K562 (cell line): ENCODE data around the gene ABCA1. TPM values are rescaled to one million over a fixed set of nuclear protein-coding genes. Genes with fewer than 3 reads are reported as not detected.
A peak's percentile ranks its signal among the peaks of the same experiment; 100 is the strongest.

Experiments
- ATAC-seq: fragments of 200-7000 bp; cut with Tn5 transposase; 3 replicates; pipeline ENCODE4 v1.9.1; 2020; ENCODE audit warnings: moderate library complexity
- BruUV-seq: library from RNA; stranded (reverse); fragments of 400-500 nt; replicated peaks from 2 replicates; lab custom pipeline; 2021; lab: Mats Ljungman, UMichigan
- CTCF ChIA-PET: fragments of 300-600 bp; formaldehyde crosslinking; extraction: SDS; loops from one replicate; lab custom pipeline; 2021; ENCODE audit warnings: low intra/inter-chr PET ratio; lab: Yijun Ruan, JAX
- POLR2A ChIA-PET: fragments of 300-600, 350-650 bp; sonication (Branson Sonifier 250); formaldehyde crosslinking; extraction: SDS; loops from one replicate; lab custom pipeline; 2021; ENCODE audit warnings: antibody characterized with exemption, inconsistent platforms; lab: Yijun Ruan, JAX
- DNase-seq, 4 experiments: peaks; one replicate each; pipeline versions ENCODE4 v3.0.0 to v3.0.0-alpha.2; 2011 to 2018; ENCODE audit warnings: low spot score in 3 of 4, mixed read lengths in 3 of 4; ENCODE audit errors: extremely low read depth in 1 of 4
- FAIRE-seq: peaks from 2 replicates; lab custom pipeline; 2011; peaks lifted over from hg19 to GRCh38; lab: Jason Lieb, UNC
- H2AFZ ChIP-seq: 2 replicates; pipeline ENCODE4 v1.6.0; 2011; ENCODE audit warnings: low read depth, low read length, control low read depth, inconsistent platforms
- H3K27ac ChIP-seq: fragments of 200-600 bp; 3 replicates; pipeline ENCODE4 v1.8.0; 2011; ENCODE audit warnings: low read depth, mild to moderate bottlenecking, control low read depth, inconsistent platforms, low read length, moderate library complexity, mixed read lengths; ENCODE audit errors: extremely low read depth
- H3K27me3 ChIP-seq, 2 experiments: fragments of 300-600 bp in 1 of 2; 2 replicates in 1 of 2; 3 replicates in 1 of 2; pipeline versions ENCODE4 v1.6.0 to v1.8.0; 2011; ENCODE audit warnings: inconsistent platforms in 2 of 2, low read length in 2 of 2, mild to moderate bottlenecking in 1 of 2, mixed read lengths in 1 of 2, moderate library complexity in 1 of 2; ENCODE audit not compliant: control insufficient read depth in 2 of 2, insufficient read depth in 2 of 2
- H3K36me3 ChIP-seq: fragments of 300-600 bp; 3 replicates; pipeline ENCODE4 v1.8.0; 2011; ENCODE audit warnings: mild to moderate bottlenecking, low read length, inconsistent platforms; ENCODE audit not compliant: control insufficient read depth, insufficient read depth
- H3K4me1 ChIP-seq, 2 experiments: fragments of 200-600 bp in 1 of 2; replicated peaks in 1 of 2; 2 replicates in 1 of 2; 3 replicates in 1 of 2; pipeline versions ENCODE4 v1.5.1 to v1.8.0; 2011; ENCODE audit warnings: inconsistent platforms in 2 of 2, low read length in 2 of 2, mild to moderate bottlenecking in 1 of 2, mixed read lengths in 1 of 2, moderate library complexity in 1 of 2; ENCODE audit not compliant: control insufficient read depth in 2 of 2, insufficient read depth in 2 of 2
- H3K4me2 ChIP-seq: 2 replicates; pipeline ENCODE4 v1.6.1; 2011; ENCODE audit warnings: low read length, control low read depth, inconsistent platforms, mixed read lengths; ENCODE audit not compliant: insufficient read depth
- H3K4me3 ChIP-seq: fragments of 200-600 bp; sonication (generic), shearing (Covaris generic); 2 replicates; pipeline ENCODE4 v1.5.1; 2016; ENCODE audit warnings: control low read depth, inconsistent platforms
- H3K79me2 ChIP-seq: fragments of 200-600 bp; 3 replicates; pipeline ENCODE4 v1.8.0; 2011; ENCODE audit warnings: low read length, inconsistent platforms; ENCODE audit not compliant: control insufficient read depth, insufficient read depth
- H3K9ac ChIP-seq, 2 experiments: 2 replicates each; pipeline versions ENCODE4 v1.6.0 to v1.6.1; 2011; ENCODE audit warnings: low read depth in 2 of 2, low read length in 2 of 2, control low read depth in 1 of 2, inconsistent platforms in 1 of 2, mild to moderate bottlenecking in 1 of 2, mixed read lengths in 1 of 2; ENCODE audit not compliant: insufficient read depth in 1 of 2
- H3K9me1 ChIP-seq: one replicate; pipeline ENCODE4 v1.6.0; 2011; ENCODE audit warnings: inconsistent platforms, mild to moderate bottlenecking, low read length, moderate library complexity; ENCODE audit not compliant: control insufficient read depth, insufficient read depth
- H3K9me3 ChIP-seq: replicated peaks from 2 replicates; pipeline ENCODE4 v1.5.1; 2011; ENCODE audit warnings: low read depth, low read length, inconsistent platforms; ENCODE audit not compliant: control insufficient read depth, insufficient read depth
- H4K20me1 ChIP-seq: replicated peaks from 2 replicates; pipeline ENCODE4 v1.6.1; 2011; ENCODE audit warnings: low read length, inconsistent platforms, mixed read lengths; ENCODE audit not compliant: control insufficient read depth, insufficient read depth
- CLOCK ChIP-seq: fragments of 250-450 bp; sonication (Bioruptor Pico); IDR thresholded peaks from 2 replicates; pipeline ENCODE4 v1.4.0; 2020; ENCODE audit warnings: mild to moderate bottlenecking, moderate library complexity, borderline replicate concordance
- CREM ChIP-seq: IDR thresholded peaks from 2 replicates; pipeline ENCODE4 v1.6.1; 2014; ENCODE audit warnings: antibody characterized with exemption, low read depth
- FOXK2 ChIP-seq, 2 experiments: fragments of 450-650 bp; IDR thresholded peaks in 1 of 2; conservative IDR thresholded peaks in 1 of 2; 2 replicates each; pipeline ENCODE4 v1.6.1; 2016; ENCODE audit warnings: low read depth in 2 of 2, mild to moderate bottlenecking in 1 of 2
- FOXP1 ChIP-seq: sonication (generic); formaldehyde crosslinking; IDR thresholded peaks from 2 replicates; pipeline ENCODE4 v1.8.0; 2022; ENCODE audit warnings: mild to moderate bottlenecking, missing genetic modification reagents
- GTF2A2 ChIP-seq: IDR thresholded peaks from 2 replicates; pipeline ENCODE4 v1.6.1; 2016; ENCODE audit warnings: mild to moderate bottlenecking, missing genetic modification characterization, missing compliant biosample characterization
- MEF2A ChIP-seq: IDR thresholded peaks from 2 replicates; pipeline ENCODE4 v1.6.1; 2011; ENCODE audit warnings: low read depth, mild to moderate bottlenecking, low read length, moderate library complexity; ENCODE audit not compliant: control insufficient read depth
- MTA1 ChIP-seq: fragments of 450-650 bp; IDR thresholded peaks from 2 replicates; pipeline ENCODE4 v1.6.1; 2017; ENCODE audit warnings: borderline replicate concordance
- OTX1 ChIP-seq: fragments of 450-650 bp; formaldehyde crosslinking; IDR thresholded peaks from 2 replicates; pipeline ENCODE4 v1.4.0; 2022; ENCODE audit warnings: mild to moderate bottlenecking
- PHF20 ChIP-seq: fragments of 450-650 bp; IDR thresholded peaks from 2 replicates; pipeline ENCODE4 v1.6.1; 2018; ENCODE audit not compliant: partially characterized antibody
- RBBP5 ChIP-seq: fragments of 200-600 bp; sonication (generic); IDR thresholded peaks from 2 replicates; pipeline ENCODE4 v1.6.1; 2012; ENCODE audit warnings: borderline replicate concordance, mild to moderate bottlenecking, low read length, control low read depth, inconsistent platforms; ENCODE audit not compliant: insufficient read depth, poor library complexity, severe bottlenecking
- RFX7 ChIP-seq: fragments of 250-450 bp; sonication (Bioruptor Pico); IDR thresholded peaks from 2 replicates; pipeline ENCODE4 v1.5.1; 2021; ENCODE audit warnings: mild to moderate bottlenecking
- SLC30A9 ChIP-seq: fragments of 250-450 bp; sonication (Bioruptor Pico); IDR thresholded peaks from 2 replicates; pipeline ENCODE4 v1.8.0; 2022; ENCODE audit warnings: mild to moderate bottlenecking, moderate library complexity
- SOX6 ChIP-seq: fragments of 450-650 bp; IDR thresholded peaks from 2 replicates; pipeline ENCODE4 v1.6.1; 2014; ENCODE audit warnings: mild to moderate bottlenecking
- TAF9B ChIP-seq: fragments of 450-650 bp; IDR thresholded peaks from 2 replicates; pipeline ENCODE4 v1.6.1; 2018; ENCODE audit warnings: mild to moderate bottlenecking; ENCODE audit not compliant: partially characterized antibody
- TBL1XR1 ChIP-seq, 2 experiments: IDR thresholded peaks; 2 replicates each; pipeline ENCODE4 v1.6.1; 2012; ENCODE audit warnings: improper control_type of control experiment in 2 of 2, low read length in 2 of 2, mild to moderate bottlenecking in 1 of 2
- ZBTB2 ChIP-seq: fragments of 450-650 bp; IDR thresholded peaks from 2 replicates; pipeline ENCODE4 v1.6.1; 2016; ENCODE audit warnings: antibody characterized with exemption
- ZBTB5 ChIP-seq: fragments of 450-650 bp; IDR thresholded peaks from 2 replicates; pipeline ENCODE4 v1.6.1; 2017; ENCODE audit warnings: antibody characterized with exemption
- ZNF124 ChIP-seq: sonication (generic); formaldehyde crosslinking; IDR thresholded peaks from 2 replicates; pipeline ENCODE4 v1.8.1; 2022; ENCODE audit warnings: missing genetic modification reagents
- ZNF253 ChIP-seq: fragments of 250-450 bp; sonication (Bioruptor Pico); conservative IDR thresholded peaks from 2 replicates; pipeline ENCODE4 v1.6.1; 2021; ENCODE audit warnings: mild to moderate bottlenecking
- WGBS: fragments of 100-300 bp; shearing (Covaris generic); methylation state at CpG from one replicate; pipeline ENCODE4 v1.1.6; 2016; ENCODE audit warnings: low coverage, mixed read lengths; ENCODE audit not compliant: insufficient coverage; ENCODE audit errors: missing lambda C conversion rate; 5-methylcytosine and 5-hydroxymethylcytosine counted together
- in situ Hi-C: fragments of 300-500 bp; cut with MboI; formaldehyde crosslinking; loops from 4 replicates; pipeline ENCODE4 v1.15.0; 2018; ENCODE audit warnings: inconsistent platforms, mixed read lengths
- intact Hi-C: fragments of 100-400 bp; cut with micrococcal nuclease; formaldehyde crosslinking; loops from 2 replicates; pipeline ENCODE4 v1.14.2; 2022
- polyA plus RNA-seq, 8 experiments: library from polyadenylated mRNA; depleted of rRNA in 4 of 8; stranded (reverse) in 5 of 8; unstranded in 3 of 8; fragments of >200 nt; fragmentation: Nextera tagmentation in 2 of 8; fragmentation: Illumina TruSeq in 1 of 8; extraction: Ambion mirVana in 2 of 8; extraction: Trizol in 1 of 8; gene quantifications; 2 replicates each; pipeline versions ENCODE4 v1.2.1 to v1.2.3, GENCODE V29; 2011 to 2014; ENCODE audit warnings: inconsistent platforms in 1 of 8, missing spikeins in 1 of 8
- total RNA-seq, 7 experiments: library from RNA; depleted of rRNA in 6 of 7; stranded (reverse); fragments of >200 nt in 6 of 7; fragmentation: Illumina TruSeq in 2 of 7; extraction: Trizol in 2 of 7; gene quantifications; 2 replicates each; pipeline versions ENCODE4 v1.2.1 to v1.2.3, GENCODE V29; 2011 to 2021; ENCODE audit warnings: low replicate concordance in 1 of 7

Gene ABCA1
- total and polyA plus RNA-seq, 9 of the 15 experiments (the other 6 are each of a cell fraction or from before 2014, with no cell fraction given): under 0.01 to 0.18 (median 0.02) TPM; not detected in 5

GRCh38 chr9:104747245-104747564, 180.8 kb downstream of the ABCA1 start:
- Histone ChIP-seq H3K9me3 (no peaks in the 10 kb centered on the region), H3K4me2 (peak overlapping the region; percentile 99), H3K27ac (peak overlapping the region; percentile 89), H4K20me1 (no peaks in the 10 kb centered on the region), H3K27me3 (no peaks in the 10 kb centered on the region), H2AFZ (peak overlapping the region; percentile 99), H3K4me1 (peaks cover 13 to 26% of the 10 kb centered on the region in 2 experiments; a peak in 4 of 5 replicates), H3K9me1 (no peaks in the 10 kb centered on the region), H3K79me2 (peaks cover 39% of the 10 kb centered on the region), H3K9ac (peak overlapping the region; percentile 80 to 96), H3K4me3 (peak overlapping the region; percentile 80), H3K36me3 (peaks cover 14% of the 10 kb centered on the region; the same call in 2 of the 3 replicates)
- WGBS: 4% methylated on average over 9 of the region's 9 CpGs
- POLR2A ChIA-PET: interaction anchor here (0.6 to 1.5 kb wide), 4 partner anchors 9 to 653 kb away, joined by 3 to 5 read pairs (median 4); partner anchors contain the start of gene SMC2
- intact Hi-C loops: loop anchor here (2.0 to 10.0 kb wide), 3 partner anchors 28 to 655 kb away; partner anchors contain the start of gene SMC2
- FAIRE-seq (no peak), DNase-seq (no peak), ATAC-seq (peak; percentile 54)
- in situ Hi-C loops: no loop called here
- CTCF ChIA-PET: no interaction called here
- BruUV-seq: TSS peak; percentile 81
- no peak for TF ChIP-seq RFX7 (CRISPR knock-in tag)
- TF ChIP-seq GTF2A2 (tag): no peak
- no peak for TF ChIP-seq RBBP5
- TF ChIP-seq MTA1: no peak
- no peak for TF ChIP-seq TAF9B
- TF ChIP-seq CREM: no peak
- no peak for TF ChIP-seq ZNF253 (CRISPR knock-in tag)
- TF ChIP-seq MEF2A: no peak
- peak; percentile 21 to 55; a peak in 1 of 4 replicates for TF ChIP-seq FOXK2 (conservative IDR thresholded peaks at IDR 0.05 in 1 of 2, IDR thresholded peaks at IDR 0.05 in 1 of 2; ENCODE audit: low read depth in 2 of 2)
- no peak for TF ChIP-seq CLOCK (CRISPR knock-in tag)
- no peak for TF ChIP-seq ZBTB2
- no peak for TF ChIP-seq TBL1XR1 (IDR thresholded peaks at IDR 0.05; ENCODE audit: low read length in 2 of 2)
- TF ChIP-seq OTX1 (CRISPR knock-in tag): 0 out of 2 replicates have a peak, but pooled peaks have one; percentile 14
- TF ChIP-seq SOX6: 0 out of 2 replicates have a peak, but pooled peaks have one; percentile 34
- no peak for TF ChIP-seq ZNF124 (CRISPR knock-in tag)
- no peak for TF ChIP-seq ZBTB5
- no peak for TF ChIP-seq FOXP1 (CRISPR knock-in tag)
- no peak for TF ChIP-seq PHF20
- TF ChIP-seq SLC30A9 (CRISPR knock-in tag): no peak
